SK-N-MC (cell line): ENCODE results near the gene CALN1.

Experiments used
- EZH2 ChIP-seq: fragments of 200-600 bp; sonication (generic); IDR thresholded peaks from one replicate; pipeline ENCODE4 v1.6.1; 2017; ENCODE audit warnings: antibody characterized with exemption
- FOXP2 ChIP-seq: optimal IDR thresholded peaks from 2 replicates; pipeline ENCODE3; 2011; ENCODE audit warnings: mild to moderate bottlenecking, moderate library complexity; ENCODE audit not compliant: insufficient read depth; ENCODE audit errors: extremely low read length, control extremely low read depth
- POLR2AphosphoS5 ChIP-seq: IDR thresholded peaks from 2 replicates; pipeline ENCODE4 v1.6.1; 2012; ENCODE audit warnings: mild to moderate bottlenecking, low read depth, low read length, borderline replicate concordance

DNA sequence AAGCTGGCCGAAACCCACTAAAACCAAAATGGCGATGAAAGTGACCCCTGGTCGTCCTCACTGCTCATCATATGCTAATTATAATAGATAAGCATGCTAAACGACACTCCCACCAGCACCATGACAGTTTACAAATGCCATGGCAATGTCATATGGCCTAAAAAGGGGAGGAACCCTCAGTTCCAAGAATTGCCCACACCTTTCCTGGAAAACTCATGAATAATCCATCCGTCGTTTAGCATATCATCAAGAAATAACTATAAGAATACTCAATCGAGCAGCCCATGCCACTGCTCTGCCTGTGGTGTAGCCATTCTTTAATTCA is 422.0 kb downstream of the CALN1 start:
- no peak for TF ChIP-seq POLR2AphosphoS5
- TF ChIP-seq FOXP2 = no peak
- TF ChIP-seq EZH2 = no peak
